Hippocampal formation (tissue), 2 donors: ENCODE data around the gene EVA1B.

Experiments
- DNase-seq, 2 donors: peaks; one replicate each; lab custom pipeline; 2025; lab: John Stamatoyannopoulos, UW

Gene EVA1B

GRCh38 chr1:36323636-36324352, at the start of gene EVA1B:
EVA1B (minus strand) TSS chr1:36323645; CDS start chr1:36323037, 608 bp downstream.
- DNase-seq, result peak in 1 of 2 donors; percentile 42

GRCh38 chr1:36372617-36373016, 49.2 kb upstream of the EVA1B start:
- no peak for DNase-seq

GRCh38 chr1:36369061-36369861, 45.8 kb upstream of the EVA1B start:
- DNase-seq, result peak; percentile 50 to 54

GRCh38 chr1:36367798-36368197, 44.4 kb upstream of the EVA1B start:
- no peak for DNase-seq

GRCh38 chr1:36367066-36367465, 43.6 kb upstream of the EVA1B start:
- DNase-seq, result no peak

- DNase-seq, result peak; percentile 72 to 79
Observed at GRCh38 chr1:36366091-36366661, 42.7 kb upstream of the EVA1B start.

GRCh38 chr1:36365381-36365780, 41.9 kb upstream of the EVA1B start:
- peak; percentile 35 to 58 for DNase-seq

GRCh38 chr1:36359911-36360550, 36.6 kb upstream of the EVA1B start:
- DNase-seq, result no peak

- no peak for DNase-seq
Observed at GRCh38 chr1:36359383-36359782, 35.9 kb upstream of the EVA1B start.

- no peak for DNase-seq
Observed at GRCh38 chr1:36358514-36359084, 35.2 kb upstream of the EVA1B start.

GRCh38 chr1:36355811-36356210, 32.4 kb upstream of the EVA1B start:
- no peak for DNase-seq

GRCh38 chr1:36354486-36354885, 31.0 kb upstream of the EVA1B start:
- DNase-seq, result no peak

- DNase-seq, result no peak
Observed at GRCh38 chr1:36352910-36353878, 29.7 kb upstream of the EVA1B start.

- DNase-seq, result no peak
Observed at GRCh38 chr1:36352125-36352909, 28.9 kb upstream of the EVA1B start.

GRCh38 chr1:36351227-36351977, 28.0 kb upstream of the EVA1B start:
- DNase-seq, result peak in 1 of 2 donors; percentile 6

- DNase-seq, result no peak
Observed at GRCh38 chr1:36350659-36351226, 27.3 kb upstream of the EVA1B start.

- DNase-seq, result no peak
Observed at GRCh38 chr1:36349839-36350238, 26.4 kb upstream of the EVA1B start.

- DNase-seq, result no peak
Observed at GRCh38 chr1:36349241-36349671, 25.8 kb upstream of the EVA1B start.
